MM.1S (cell line): ENCODE measurements around the gene TRPT1.

Experiments used
- EZH2 ChIP-seq: fragments of 300-600 bp; sonication (generic); optimal IDR thresholded peaks from 2 replicates; pipeline ENCODE3; 2017; ENCODE audit warnings: low read depth, mild to moderate bottlenecking, antibody characterized with exemption, low read length, mixed read lengths
- EZH2phosphoT487 ChIP-seq: fragments of 300-600 bp; sonication (generic); IDR thresholded peaks from 2 replicates; pipeline ENCODE4 v1.6.1; 2018; ENCODE audit warnings: antibody characterized with exemption, low read length
- TF ChIP-seq, protein P1 (sequence below): fragments of 300-600 bp; sonication (generic); IDR thresholded peaks from 2 replicates; pipeline ENCODE4 v1.5.1; 2016; ENCODE audit warnings: antibody characterized with exemption, low read length, mixed read lengths

DNA sequence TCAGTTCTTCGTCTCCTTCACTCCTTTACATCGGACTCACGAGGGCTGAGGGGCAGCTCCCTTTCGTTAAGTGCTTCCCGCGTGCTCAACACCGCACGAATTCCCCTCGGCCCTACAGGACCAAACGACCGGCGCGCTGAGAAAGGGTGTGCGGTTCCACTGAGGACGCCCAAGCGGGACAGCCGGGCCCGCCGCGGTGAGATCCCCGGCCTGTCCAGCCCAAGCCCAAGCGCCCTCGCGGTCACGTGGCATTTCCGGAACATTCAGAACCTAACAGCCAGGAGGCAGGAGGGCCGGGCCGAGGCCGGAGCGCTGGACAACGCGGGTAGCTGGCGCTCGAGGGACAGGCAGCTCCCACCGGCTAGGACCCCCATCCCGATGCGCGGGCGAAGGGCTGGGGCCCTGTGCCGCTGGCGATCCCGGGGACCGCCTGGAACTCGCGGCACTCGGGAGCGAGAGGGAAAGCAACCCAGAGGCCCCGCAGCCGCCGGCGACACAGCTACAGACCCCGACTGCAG lies 40.8 kb downstream of the TRPT1 start:
- TF ChIP-seq, protein P1, sequence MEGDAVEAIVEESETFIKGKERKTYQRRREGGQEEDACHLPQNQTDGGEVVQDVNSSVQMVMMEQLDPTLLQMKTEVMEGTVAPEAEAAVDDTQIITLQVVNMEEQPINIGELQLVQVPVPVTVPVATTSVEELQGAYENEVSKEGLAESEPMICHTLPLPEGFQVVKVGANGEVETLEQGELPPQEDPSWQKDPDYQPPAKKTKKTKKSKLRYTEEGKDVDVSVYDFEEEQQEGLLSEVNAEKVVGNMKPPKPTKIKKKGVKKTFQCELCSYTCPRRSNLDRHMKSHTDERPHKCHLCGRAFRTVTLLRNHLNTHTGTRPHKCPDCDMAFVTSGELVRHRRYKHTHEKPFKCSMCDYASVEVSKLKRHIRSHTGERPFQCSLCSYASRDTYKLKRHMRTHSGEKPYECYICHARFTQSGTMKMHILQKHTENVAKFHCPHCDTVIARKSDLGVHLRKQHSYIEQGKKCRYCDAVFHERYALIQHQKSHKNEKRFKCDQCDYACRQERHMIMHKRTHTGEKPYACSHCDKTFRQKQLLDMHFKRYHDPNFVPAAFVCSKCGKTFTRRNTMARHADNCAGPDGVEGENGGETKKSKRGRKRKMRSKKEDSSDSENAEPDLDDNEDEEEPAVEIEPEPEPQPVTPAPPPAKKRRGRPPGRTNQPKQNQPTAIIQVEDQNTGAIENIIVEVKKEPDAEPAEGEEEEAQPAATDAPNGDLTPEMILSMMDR, result 0 out of 2 replicates have a peak, but pooled peaks have one; percentile 11
- TF ChIP-seq EZH2phosphoT487, result no peak
- TF ChIP-seq EZH2, result no peak
